ENCODE data around the gene IQCE.

IQCE gene, protein sequence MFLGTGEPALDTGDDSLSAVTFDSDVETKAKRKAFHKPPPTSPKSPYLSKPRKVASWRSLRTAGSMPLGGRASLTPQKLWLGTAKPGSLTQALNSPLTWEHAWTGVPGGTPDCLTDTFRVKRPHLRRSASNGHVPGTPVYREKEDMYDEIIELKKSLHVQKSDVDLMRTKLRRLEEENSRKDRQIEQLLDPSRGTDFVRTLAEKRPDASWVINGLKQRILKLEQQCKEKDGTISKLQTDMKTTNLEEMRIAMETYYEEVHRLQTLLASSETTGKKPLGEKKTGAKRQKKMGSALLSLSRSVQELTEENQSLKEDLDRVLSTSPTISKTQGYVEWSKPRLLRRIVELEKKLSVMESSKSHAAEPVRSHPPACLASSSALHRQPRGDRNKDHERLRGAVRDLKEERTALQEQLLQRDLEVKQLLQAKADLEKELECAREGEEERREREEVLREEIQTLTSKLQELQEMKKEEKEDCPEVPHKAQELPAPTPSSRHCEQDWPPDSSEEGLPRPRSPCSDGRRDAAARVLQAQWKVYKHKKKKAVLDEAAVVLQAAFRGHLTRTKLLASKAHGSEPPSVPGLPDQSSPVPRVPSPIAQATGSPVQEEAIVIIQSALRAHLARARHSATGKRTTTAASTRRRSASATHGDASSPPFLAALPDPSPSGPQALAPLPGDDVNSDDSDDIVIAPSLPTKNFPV

DNA sequence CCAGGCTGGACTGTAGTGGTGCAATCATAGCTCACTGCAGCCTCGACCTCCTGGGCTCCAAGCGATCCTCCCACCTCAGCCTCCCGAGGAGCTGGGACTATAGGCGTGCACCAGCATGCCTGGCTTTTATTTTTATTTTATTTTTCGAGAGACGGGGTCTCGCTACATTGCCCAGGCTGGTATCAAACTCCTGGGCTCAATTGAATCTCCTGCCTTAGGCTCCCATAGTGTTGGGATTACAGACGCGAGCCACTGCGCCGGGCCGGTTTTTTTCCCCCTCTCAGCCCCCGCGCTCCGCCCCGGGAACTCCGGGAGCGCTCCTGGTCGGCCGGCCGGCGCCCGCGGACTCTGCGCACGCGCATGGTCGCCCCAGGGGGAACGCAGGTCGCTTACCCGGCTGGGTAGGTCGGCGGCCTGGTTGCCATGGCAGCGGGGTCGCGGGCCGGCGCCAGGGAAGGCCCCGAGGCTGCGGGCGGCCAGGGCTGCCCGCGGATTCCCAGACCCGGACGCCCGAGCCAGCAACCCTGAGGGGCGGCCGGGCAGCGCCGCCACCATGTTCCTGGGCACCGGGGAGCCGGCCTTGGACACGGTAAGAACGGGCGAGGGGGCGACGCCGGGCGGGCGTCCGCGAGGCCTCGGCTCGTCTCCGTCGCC, at the start of gene IQCE:
Gene IQCE, plus strand, starts transcription at position 351 of the 654 bp plus-strand sequence. Its CDS starts 203 bp downstream, at position 554.
- peak; percentile 90 to 91 for DNase-seq (ENCODE audit: low read depth in 2 of 2)

DNA sequence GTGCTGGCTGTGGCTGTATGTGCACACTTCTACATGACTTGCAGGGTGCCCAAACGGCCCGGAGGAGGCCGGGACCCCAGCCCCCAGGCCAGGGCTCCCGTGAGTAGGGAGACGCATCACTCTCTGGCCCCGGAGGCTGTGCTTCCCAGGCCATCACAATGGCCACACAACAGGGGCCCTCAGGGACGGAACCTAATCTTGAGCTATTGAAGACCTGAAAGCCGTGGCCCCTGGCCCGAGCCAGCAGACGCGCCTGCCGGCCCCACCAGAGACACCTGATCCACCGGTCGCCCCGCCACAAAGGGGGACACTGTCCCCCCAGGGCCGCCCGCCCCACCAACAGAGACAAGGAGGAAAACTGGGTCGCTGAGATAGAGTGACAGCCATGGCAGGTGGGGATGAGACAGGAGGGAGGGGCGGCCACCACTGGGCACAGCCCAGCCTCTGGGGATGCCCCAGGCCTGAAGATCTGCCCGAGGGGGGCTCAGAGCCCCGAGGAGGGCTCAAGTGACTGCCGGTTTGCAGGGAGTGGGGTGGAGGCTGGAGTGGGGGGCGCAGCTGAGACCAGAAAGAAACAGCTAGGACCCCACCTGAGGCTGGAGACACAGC, 49.4 kb upstream of the IQCE start:
- DNase-seq (ENCODE audit: low read depth in 2 of 2): no peak

DNA sequence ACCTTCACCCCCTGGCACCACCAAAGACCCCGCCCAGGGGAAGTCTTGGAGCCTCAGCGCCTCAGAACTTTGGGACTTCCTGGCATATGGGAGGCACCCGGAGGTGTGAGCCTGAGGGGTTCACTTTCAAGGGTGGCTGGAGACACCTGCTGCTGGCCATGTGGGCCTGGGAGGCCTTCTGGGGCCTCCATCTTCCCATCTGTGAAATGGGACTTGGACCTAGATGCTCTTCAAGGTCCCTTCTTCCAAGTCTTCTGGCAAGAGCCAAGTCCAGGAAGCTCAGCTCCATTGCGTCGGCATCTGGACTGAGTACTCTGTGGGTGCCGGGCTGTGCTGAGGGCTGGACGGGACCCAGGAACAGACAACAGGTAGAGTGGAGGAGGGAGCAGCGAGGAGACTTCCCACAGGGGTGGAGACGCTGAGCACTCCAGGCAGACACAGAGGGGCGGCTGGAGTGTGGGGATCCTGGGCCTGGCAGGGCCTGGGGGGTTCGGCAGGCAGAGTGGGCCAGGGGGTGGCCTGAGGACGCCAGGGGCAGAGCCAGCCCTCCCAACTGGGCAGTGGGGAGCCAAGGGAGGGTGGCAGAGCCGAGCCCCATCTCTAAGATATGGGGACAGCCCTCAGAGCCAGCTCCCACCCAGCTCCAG, 48.5 kb upstream of the IQCE start:
- DNase-seq (ENCODE audit: low read depth in 2 of 2): no peak

DNA sequence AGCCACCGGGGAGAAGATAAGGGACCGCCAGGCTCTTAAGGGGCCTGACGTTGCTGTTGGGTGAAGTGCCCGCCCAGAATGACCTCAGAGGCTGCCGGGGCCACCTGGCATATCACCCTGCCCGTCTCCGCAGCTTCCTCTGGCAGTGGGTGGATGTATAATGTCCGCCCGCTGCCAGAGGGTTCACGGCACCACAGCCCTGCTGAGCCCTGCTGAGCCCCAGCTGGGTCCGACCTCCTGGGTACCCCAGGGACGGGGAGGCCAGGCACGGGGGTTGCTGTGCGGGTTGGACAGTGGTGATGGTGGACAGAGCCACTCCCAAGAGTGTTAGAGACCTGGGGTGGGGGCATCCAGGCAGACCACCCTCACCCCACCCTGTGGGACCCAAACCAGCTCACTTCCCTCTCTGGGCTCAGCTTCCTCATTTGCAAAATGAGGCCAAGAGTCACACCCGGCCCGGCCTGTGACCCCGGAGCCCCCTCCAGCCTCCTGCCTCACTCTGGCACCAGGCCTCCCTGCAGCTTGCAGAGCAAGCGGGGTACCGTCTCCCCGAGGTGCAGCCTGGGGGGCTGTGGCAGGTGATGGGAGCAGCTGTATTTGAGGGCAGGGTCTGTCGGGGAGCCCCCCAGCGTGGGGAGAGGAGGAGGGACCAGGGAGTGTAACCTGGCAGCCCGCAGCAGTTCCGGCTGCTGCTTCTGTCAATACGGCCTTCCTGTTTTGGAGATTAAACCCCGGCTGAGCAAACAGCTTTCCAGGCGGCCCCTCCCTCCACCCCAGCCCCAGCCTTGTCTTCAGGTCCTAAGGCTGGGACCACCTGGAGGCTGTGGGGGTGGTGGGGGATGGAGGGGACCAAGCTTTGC, 47.6 kb upstream of the IQCE start:
- DNase-seq (ENCODE audit: low read depth in 2 of 2): no peak

DNA sequence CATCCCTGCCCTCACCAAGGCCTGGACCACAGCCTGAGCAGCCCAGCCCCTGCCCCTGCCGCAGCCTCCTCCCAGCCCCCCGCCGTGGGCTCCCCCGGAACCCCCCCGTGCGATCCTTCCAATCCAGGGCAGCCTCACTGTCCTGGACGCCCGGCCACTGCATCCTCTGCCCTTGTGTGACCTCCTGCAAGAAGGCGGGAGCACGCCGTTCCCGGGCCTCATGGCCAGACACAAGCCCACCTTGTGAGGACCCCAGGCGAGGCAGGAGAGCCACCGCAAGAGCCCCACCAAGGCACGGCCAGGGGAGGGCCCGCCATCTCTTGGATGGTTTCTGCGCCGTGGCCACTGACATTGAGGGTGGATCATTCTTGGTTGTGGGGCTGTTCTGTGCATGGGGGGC, 47.0 kb upstream of the IQCE start:
- no peak for DNase-seq (ENCODE audit: low read depth in 2 of 2)

DNA sequence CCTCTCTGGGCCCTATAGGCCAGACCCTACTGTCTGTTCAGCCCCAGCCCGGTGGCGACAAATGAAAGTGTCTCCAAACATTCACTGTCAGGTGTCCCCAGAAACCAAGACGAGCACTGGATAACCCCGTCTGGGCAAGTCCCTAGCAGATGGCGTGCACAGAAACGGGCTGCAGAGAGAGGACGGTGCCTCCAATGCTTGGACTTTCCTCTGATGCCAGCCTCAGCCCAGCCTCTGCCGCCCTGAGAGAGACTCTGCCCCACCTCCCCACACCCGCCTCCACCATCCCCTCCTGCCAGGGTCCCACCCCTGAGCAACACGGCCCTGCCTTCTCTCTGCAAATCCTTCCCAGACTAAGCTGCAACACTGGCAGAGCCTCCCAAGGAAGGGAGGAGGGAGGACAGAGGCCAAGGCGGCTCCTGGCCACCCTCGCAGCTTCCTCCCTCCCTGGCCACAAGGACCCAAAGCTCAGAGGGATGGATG, 46.6 kb upstream of the IQCE start:
- DNase-seq (ENCODE audit: low read depth in 2 of 2): no peak

DNA sequence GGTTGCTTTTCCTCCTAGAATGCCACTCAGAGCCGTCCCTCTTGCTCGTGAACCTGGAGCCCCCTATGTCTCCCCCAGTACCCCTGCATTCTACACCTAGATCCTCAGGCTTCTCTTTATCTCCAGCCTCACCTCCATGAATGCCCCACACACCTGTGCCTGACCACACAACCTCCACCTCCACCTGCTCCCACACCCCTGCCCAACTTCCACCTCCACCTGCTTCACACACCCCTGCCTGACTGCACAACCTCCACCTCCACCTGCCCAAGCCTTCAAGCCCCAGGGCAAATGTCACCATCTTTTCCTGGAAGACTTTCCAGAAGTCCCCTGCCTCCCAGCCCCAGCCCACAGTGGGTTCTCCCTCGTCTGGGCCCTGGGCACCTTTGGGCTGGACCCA, 46.1 kb upstream of the IQCE start:
- DNase-seq (ENCODE audit: low read depth in 2 of 2): no peak

DNA sequence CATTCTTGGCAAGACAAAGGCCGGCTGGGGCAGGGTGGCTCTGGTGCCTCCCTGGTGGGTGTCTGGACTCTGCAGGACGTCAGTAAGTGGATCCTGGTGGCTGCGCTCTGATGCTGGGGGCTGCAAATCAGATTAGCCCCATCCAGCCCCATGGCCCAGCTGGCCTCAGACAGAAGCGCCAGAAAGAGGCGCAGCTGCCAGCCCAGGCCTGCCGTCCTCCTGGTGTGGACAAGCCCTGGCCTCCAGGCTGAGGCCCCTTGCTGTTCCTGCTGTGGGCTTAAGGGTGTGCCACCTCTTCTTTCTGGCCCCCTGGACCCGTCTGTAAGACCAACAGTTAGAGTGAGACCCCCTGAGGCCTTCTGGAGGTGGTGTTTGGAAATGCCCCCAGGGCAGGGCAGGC, 45.1 kb upstream of the IQCE start:
- DNase-seq (ENCODE audit: low read depth in 2 of 2): no peak

DNA sequence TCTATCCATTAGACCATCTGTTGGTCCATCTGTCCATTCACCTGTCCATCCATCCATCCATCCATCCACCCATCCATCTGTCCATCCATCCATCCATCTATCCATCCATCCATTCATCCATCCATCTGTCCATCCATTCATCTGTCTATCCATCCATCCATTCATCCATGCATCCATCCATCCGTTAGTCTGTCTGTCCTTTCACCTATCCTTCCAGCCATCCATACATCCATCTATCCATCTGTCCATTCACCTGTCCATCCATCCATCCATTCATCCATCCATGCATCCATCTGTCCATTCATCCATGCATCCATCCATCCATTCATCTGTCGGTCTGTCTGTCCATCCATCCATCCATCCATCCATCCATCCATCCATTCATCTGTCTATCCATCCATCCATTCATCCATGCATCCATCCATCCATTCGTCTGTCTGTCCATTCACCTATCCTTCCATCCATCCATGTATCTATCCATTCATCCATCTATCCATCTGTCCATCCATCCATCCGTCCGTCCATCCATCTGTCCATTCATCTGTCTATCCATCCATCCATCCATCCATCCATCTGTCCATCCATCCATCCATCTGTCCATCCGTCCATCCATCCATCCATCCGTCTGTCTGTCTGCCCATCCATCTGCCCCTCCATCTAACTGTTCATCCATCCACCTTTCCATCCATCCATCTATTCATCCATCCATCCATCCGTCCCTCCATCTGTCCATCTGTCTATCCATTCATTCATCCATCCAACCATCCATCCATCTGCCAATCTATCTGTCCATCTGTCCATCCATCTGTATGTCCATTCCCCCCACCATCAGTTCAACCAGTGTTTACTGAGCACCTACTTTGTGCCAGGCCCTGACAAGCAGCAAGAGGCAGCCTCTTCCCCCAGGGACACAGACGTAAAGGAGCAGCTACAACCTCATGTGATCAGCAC, 44.0 kb upstream of the IQCE start:
- DNase-seq (ENCODE audit: low read depth in 2 of 2): no peak

DNA sequence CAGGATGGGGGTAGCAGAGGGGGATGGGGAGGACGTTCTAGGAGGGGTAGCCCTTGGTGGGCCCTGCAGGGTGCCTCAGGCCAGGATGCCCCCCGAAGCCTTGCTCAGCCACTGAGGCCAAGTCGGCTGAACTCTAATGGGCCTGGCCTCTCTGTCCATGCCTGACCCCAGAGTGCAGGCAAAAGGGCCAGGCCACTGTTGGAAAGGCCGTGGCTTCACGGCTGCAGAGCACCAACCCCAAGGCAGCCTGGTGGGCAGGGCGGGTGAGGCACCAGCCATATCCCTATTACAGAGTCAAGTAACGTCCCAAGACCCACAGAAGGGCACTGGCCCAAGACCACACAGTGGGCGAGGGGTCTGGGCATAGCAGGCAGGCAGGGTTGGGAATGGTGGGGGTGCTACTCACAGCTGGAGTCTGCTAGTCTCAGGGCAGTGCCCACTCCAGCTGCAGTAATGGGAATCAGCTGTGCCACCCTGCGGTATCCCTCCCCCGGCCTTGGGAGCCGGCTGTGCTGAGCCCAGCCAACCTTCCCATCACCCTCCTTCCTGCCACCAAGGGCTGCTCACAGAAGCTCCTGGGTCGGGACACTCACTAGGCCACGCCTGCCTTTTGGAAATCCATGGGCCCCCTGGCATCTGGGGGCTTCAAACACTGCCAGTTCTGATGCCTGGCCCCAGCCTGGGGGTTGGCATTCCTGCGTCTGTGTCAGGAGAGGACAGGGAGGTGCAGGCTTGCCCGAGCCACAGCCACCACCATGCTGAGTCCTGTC, 43.2 kb upstream of the IQCE start:
- no peak for DNase-seq (ENCODE audit: low read depth in 2 of 2)

DNA sequence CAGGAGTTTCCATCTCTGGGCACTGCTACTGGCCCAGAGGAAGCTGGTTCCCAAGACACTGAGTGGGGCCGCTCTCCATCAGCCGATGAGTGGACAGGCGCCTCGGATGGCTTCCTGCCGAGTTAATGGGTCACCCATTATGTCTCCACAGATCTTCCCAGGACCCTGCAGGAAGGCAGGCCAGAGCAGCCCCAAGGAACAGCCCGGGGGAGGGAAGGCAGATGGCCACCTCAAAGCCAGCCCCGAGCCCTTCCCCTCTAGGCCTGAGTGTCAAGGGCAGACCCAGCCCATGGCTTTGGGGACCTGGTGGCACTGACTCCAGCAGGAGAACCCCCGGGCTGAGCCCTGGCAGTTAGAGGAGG, 42.6 kb upstream of the IQCE start:
- DNase-seq (ENCODE audit: low read depth in 2 of 2): no peak

DNA sequence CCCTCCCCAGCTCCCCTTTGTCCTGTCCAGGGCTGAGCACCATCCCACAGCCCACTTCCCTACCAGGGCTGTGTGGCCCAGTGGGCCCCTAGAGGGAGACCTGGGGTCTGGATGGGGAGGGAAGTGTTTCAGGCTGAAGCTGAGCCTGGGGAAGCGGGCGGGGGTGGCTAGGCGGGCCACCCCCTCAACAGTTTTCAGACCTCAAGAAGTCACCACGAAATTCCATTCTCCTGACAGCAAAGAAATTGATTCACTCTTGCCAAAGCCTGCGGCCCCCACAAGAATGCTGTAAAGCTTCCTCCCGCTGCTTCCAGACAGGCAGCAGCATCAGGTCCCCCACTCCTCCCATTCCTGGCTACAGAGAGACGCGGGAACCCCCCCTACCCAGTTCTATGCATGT, 41.8 kb upstream of the IQCE start:
- no peak for DNase-seq (ENCODE audit: low read depth in 2 of 2)

DNA sequence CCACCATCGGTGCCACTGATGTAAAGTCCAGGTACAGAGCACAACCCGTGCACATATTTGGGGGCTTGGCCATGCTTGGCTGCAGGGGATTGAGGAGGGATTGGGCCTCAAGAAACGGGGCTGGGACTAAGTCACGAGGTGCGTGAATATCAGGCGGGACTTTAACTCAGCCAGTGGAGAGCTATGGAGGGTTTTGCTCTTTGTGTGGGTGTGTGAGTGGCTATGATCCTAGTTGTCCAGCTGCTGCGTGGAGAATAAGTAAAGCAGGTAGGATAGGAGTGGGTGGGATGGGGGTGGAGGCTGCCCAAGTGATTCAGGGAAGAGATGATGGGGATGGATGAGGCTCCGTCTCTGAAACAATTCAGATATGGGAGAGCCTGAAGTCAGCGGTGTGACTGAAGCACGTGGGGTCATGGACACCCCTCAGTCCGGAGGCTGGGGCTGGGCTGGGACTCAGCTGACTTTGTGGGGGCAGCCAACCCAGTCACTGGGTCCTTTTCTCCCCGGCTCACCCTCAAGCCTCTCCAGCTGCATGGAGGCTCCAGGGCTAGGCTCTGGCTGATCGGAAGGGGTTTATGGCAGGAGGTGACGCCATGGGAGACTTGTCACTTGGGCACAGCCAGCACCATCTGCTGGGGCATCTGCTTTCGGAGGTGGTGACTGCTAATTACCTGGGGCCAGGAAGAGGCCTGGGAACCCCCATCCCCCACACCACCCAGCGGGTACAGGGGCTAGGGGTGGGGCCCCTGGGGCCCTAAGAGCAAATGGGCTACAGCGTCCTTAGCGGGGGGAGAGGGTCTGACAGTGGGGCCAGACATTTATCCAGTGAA, 40.9 kb upstream of the IQCE start:
- no peak for DNase-seq (ENCODE audit: low read depth in 2 of 2)

DNA sequence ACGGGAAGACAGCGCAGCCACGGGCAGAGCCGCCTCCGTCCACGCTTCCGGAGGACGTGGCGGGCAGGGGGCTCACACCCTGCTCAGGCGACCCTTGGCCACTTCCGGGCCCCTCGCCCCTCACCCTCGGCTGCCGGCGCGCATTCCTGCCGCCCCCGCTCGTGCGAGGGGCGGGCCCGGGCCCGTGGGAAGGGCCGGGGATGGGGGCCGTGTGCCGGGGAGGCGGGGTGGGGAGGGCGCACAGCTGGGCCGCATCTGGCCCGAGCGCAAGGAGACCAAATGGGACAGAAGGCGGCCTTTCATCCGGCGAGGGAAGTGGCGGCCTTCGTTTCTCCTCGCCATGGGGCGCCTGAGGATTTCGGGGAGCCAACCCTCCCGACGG, 40.1 kb upstream of the IQCE start:
- DNase-seq (ENCODE audit: low read depth in 2 of 2): no peak

DNA sequence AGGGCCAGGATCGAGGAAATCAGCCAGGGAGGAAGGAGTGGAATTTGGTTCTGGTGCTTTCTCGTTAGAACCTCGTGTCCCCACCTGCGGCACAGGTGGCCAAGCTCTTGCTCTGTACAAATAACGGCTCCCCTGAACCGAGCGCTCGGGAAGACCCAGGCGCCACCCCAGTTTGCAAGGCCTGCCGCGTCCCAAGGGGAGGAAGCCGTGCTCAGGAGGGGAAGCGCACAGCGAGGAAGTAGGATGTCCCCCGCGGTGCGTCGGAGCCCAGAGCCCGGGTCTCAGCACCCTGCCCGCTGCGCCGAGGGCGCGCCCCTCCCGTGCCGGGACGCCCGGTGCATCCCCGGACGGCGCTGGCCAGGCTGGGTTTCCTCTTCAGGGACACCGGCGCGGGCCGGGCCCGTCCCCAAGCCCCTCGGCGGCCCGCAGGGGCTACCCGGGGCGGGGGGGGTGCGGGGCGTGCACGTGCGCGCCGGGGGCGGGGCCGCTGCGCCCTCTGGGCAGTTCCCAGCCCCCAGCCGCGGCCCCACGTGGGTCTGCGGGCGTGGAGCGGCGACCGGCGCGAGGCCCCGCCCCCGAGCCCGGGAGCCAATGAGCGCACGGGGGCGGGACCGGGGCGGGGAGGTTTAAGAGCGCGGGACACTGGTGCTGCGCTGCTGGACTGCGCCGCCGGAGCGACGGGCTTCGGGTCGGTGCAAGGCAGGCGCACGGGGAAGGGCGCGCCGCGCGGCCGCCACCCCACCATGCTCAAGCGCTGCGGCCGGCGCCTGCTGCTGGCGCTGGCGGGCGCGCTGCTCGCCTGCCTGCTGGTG, 39.5 kb upstream of the IQCE start, which contains the start of gene LFNG:
Gene LFNG, plus strand, starts transcription at position 656 of the 812 bp plus-strand sequence. Its CDS starts 88 bp downstream, at position 744.
- peak; percentile 82 to 84 for DNase-seq (ENCODE audit: low read depth in 2 of 2)

DNA sequence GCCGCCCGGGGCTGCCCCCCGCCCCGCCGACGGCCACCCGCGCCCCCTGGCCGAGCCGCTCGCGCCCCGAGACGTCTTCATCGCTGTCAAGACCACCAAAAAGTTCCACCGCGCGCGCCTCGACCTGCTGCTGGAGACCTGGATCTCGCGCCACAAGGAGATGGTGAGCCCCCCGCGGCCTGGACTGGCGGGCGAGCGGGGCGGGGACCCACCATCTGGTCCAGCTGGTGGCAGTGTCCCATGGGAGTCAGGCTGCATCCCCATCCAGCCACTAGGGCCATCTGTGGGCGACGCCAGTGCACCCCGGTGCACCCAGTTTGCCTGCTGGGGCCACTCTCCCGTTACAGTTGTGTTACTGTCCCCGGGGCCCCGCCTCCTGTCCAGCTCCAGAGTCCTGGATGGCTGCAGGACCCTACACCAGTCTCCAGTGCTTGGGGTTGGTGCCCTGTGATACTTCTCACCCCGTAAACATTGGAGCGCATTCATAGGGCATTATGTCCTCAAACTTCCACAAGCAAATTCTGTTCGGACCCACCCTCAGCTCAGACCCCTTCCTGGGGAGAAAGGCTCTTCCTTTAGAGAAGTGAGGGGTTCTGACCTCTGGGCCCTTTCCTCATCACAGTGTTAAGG, 38.5 kb upstream of the IQCE start:
- no peak for DNase-seq (ENCODE audit: low read depth in 2 of 2)

Measured in stimulated activated CD8-positive, alpha-beta memory T cell treated with anti-CD3 and anti-CD28 coated beads, Interleukin-15, amount 100 ng/mL, for 48 hours (primary cell).